IMR-90 (cell line): ENCODE results near the gene SLC29A3.
A peak's percentile ranks its signal among the peaks of the same experiment; 100 is the strongest.

Source experiments
- MAFK ChIP-seq: IDR thresholded peaks from 2 replicates; pipeline ENCODE4 v1.6.1; 2012; ENCODE audit warnings: low read depth, low read length, improper control_type of control experiment
- MAZ ChIP-seq: IDR thresholded peaks from 2 replicates; pipeline ENCODE4 v1.6.1; 2012; ENCODE audit warnings: low read depth, mild to moderate bottlenecking, low read length, improper control_type of control experiment, moderate library complexity, borderline replicate concordance
- MXI1 ChIP-seq: IDR thresholded peaks from 2 replicates; pipeline ENCODE4 v1.6.1; 2012; ENCODE audit warnings: low read depth, mild to moderate bottlenecking, low read length, moderate library complexity, borderline replicate concordance
- POLR2A ChIP-seq: IDR thresholded peaks from 2 replicates; pipeline ENCODE4 v1.6.1; 2012; ENCODE audit warnings: mild to moderate bottlenecking, low read depth, low read length
- RAD21 ChIP-seq: IDR thresholded peaks from 2 replicates; pipeline ENCODE4 v1.6.1; 2012; ENCODE audit warnings: low read length, improper control_type of control experiment
- RCOR1 ChIP-seq: IDR thresholded peaks from 2 replicates; pipeline ENCODE4 v1.6.1; 2012; ENCODE audit warnings: mild to moderate bottlenecking, low read length, improper control_type of control experiment; ENCODE audit not compliant: insufficient replicate concordance
- RFX5 ChIP-seq: IDR thresholded peaks from 2 replicates; pipeline ENCODE4 v1.8.0; 2012; ENCODE audit warnings: low read depth, mild to moderate bottlenecking, low read length, moderate library complexity
- SMC3 ChIP-seq: fragments of 150-350 bp; IDR thresholded peaks from 2 replicates; pipeline ENCODE4 v1.6.1; 2016; ENCODE audit warnings: low read depth, mild to moderate bottlenecking, antibody characterized with exemption, low read length, moderate library complexity
- TF ChIP-seq, protein P1 (sequence below): conservative IDR thresholded peaks from 2 replicates; pipeline ENCODE4 v1.5.1; 2012; ENCODE audit warnings: mild to moderate bottlenecking, low read depth, low read length, improper control_type of control experiment
- TF ChIP-seq, protein P2 (sequence below): fragments of 150-350 bp; IDR thresholded peaks from 2 replicates; pipeline ENCODE4 v1.6.1; 2016; ENCODE audit warnings: low read depth, mild to moderate bottlenecking, low read length, moderate library complexity, borderline replicate concordance
- TF ChIP-seq, protein P3 (sequence below): fragments of 150-350 bp; IDR thresholded peaks from 2 replicates; pipeline ENCODE4 v1.6.1; 2017; ENCODE audit warnings: mild to moderate bottlenecking, antibody characterized with exemption, low read length, low read depth

DNA sequence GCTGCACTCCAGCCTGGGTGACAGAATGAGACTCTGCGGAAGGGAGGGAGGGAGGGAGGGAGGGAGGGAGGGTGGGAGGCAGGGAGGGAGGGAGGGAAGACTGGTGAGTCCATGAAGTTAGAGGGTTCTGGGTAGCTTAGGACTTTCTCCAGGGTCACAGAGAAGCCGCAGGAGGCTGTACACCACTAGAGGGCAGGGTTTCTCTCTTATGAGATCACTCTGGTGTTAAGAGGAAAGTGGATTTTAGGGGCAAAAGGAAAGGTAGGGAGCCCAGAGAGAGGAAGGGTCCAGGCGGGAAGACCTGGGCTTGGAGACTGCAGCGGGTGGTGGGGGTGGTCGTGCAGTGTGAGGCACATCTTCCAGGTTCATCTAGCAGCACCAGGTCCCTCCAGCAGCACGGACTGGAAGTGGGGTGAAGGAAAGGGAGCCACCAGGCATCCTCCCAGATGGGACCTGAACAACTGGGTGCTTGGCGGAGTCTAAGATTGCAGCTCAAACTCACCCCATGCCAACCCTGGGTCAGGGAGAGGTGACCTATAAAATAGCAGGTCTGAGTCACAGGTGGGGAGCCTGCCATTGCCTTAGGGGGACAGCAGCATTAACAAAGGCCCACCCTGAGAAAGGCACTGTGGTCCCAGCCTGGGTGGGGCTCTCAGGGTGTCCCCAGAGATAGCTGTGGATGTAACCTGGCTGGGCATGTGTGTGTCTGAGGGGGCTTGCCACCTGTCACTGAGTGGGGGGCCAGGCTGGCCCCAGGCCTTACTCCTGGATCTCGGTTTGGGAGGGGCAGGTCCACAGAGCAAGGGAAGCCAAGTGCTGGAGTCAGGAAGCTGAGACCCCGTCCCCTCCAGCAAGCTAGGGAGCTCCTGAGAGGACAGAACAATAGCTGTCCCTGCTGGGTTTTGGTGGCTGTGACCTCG is 48.5 kb upstream of the SLC29A3 start:
- TF ChIP-seq, protein P1, sequence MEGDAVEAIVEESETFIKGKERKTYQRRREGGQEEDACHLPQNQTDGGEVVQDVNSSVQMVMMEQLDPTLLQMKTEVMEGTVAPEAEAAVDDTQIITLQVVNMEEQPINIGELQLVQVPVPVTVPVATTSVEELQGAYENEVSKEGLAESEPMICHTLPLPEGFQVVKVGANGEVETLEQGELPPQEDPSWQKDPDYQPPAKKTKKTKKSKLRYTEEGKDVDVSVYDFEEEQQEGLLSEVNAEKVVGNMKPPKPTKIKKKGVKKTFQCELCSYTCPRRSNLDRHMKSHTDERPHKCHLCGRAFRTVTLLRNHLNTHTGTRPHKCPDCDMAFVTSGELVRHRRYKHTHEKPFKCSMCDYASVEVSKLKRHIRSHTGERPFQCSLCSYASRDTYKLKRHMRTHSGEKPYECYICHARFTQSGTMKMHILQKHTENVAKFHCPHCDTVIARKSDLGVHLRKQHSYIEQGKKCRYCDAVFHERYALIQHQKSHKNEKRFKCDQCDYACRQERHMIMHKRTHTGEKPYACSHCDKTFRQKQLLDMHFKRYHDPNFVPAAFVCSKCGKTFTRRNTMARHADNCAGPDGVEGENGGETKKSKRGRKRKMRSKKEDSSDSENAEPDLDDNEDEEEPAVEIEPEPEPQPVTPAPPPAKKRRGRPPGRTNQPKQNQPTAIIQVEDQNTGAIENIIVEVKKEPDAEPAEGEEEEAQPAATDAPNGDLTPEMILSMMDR: peak; percentile 69
- TF ChIP-seq POLR2A (no peak), MAZ (no peak), MXI1 (no peak), SMC3 (peak; percentile 48), RFX5 (no peak), RAD21 (peak; percentile 51), MAFK (no peak), RCOR1 (no peak)
- TF ChIP-seq, protein P2, sequence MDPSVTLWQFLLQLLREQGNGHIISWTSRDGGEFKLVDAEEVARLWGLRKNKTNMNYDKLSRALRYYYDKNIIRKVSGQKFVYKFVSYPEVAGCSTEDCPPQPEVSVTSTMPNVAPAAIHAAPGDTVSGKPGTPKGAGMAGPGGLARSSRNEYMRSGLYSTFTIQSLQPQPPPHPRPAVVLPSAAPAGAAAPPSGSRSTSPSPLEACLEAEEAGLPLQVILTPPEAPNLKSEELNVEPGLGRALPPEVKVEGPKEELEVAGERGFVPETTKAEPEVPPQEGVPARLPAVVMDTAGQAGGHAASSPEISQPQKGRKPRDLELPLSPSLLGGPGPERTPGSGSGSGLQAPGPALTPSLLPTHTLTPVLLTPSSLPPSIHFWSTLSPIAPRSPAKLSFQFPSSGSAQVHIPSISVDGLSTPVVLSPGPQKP: no peak
- TF ChIP-seq, protein P3, sequence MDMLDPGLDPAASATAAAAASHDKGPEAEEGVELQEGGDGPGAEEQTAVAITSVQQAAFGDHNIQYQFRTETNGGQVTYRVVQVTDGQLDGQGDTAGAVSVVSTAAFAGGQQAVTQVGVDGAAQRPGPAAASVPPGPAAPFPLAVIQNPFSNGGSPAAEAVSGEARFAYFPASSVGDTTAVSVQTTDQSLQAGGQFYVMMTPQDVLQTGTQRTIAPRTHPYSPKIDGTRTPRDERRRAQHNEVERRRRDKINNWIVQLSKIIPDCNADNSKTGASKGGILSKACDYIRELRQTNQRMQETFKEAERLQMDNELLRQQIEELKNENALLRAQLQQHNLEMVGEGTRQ: no peak
